Loucy (cell line): ENCODE data around the gene AP1S1.

Experiments
- EZH2phosphoT487 ChIP-seq: fragments of 200-600 bp; IDR thresholded peaks from 2 replicates; pipeline ENCODE4 v1.6.1; 2018; ENCODE audit warnings: antibody characterized with exemption, mild to moderate bottlenecking, moderate library complexity, borderline replicate concordance
- TF ChIP-seq, protein P1 (sequence below): fragments of 200-600 bp; sonication (generic); conservative IDR thresholded peaks from 2 replicates; pipeline ENCODE4 v1.5.1; 2014; ENCODE audit warnings: mild to moderate bottlenecking, antibody characterized with exemption, low read length

DNA sequence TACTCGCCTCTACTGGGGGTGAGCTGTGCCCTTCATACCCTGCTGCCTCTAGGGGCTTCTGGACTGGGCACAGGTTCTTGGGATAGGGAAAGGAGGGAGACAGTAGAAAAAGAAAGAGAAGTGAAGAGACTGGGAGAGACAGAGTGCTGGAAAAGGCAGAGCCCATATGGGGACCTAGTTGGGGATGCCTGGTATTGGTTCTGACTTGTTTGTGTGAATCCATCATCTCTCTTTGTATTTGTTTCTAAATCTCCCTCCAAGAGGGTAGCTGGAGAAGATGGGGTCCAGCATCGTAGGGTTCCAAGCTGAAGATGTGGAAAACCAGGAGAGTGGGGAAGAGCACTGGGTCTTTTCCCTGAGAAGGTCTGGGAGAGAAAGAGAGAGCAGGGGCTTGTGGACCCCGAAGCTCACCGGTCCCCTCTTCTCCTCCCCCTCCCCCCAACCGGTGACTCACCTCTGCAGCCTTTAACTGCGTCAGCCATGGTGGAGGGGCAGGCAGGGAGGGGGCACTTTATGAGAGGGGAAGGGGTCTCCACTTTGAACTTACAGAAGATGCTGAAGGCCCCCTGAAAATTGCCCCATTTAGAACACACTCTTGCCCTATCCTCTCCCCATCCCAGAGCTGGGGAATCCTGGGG, 14.3 kb downstream of the AP1S1 start:
- TF ChIP-seq, protein P1, sequence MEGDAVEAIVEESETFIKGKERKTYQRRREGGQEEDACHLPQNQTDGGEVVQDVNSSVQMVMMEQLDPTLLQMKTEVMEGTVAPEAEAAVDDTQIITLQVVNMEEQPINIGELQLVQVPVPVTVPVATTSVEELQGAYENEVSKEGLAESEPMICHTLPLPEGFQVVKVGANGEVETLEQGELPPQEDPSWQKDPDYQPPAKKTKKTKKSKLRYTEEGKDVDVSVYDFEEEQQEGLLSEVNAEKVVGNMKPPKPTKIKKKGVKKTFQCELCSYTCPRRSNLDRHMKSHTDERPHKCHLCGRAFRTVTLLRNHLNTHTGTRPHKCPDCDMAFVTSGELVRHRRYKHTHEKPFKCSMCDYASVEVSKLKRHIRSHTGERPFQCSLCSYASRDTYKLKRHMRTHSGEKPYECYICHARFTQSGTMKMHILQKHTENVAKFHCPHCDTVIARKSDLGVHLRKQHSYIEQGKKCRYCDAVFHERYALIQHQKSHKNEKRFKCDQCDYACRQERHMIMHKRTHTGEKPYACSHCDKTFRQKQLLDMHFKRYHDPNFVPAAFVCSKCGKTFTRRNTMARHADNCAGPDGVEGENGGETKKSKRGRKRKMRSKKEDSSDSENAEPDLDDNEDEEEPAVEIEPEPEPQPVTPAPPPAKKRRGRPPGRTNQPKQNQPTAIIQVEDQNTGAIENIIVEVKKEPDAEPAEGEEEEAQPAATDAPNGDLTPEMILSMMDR: no peak
- no peak for TF ChIP-seq EZH2phosphoT487
